HG03060 (cell line): ENCODE results near the gene ZNF574.
"Not testable (repeated sequence)": the region's sequence is repeated elsewhere in the genome, so short reads cannot be mapped to it uniquely, and the experiment has no call there.

Source experiments
- ATAC-seq: cut with Tn5 transposase; IDR thresholded peaks from one replicate; pipeline ENCODE4 v1.9.1; 2021; ENCODE audit warnings: low read depth, moderate number of reproducible peaks; ENCODE audit not compliant: unreplicated experiment

Gene ZNF574, protein sequence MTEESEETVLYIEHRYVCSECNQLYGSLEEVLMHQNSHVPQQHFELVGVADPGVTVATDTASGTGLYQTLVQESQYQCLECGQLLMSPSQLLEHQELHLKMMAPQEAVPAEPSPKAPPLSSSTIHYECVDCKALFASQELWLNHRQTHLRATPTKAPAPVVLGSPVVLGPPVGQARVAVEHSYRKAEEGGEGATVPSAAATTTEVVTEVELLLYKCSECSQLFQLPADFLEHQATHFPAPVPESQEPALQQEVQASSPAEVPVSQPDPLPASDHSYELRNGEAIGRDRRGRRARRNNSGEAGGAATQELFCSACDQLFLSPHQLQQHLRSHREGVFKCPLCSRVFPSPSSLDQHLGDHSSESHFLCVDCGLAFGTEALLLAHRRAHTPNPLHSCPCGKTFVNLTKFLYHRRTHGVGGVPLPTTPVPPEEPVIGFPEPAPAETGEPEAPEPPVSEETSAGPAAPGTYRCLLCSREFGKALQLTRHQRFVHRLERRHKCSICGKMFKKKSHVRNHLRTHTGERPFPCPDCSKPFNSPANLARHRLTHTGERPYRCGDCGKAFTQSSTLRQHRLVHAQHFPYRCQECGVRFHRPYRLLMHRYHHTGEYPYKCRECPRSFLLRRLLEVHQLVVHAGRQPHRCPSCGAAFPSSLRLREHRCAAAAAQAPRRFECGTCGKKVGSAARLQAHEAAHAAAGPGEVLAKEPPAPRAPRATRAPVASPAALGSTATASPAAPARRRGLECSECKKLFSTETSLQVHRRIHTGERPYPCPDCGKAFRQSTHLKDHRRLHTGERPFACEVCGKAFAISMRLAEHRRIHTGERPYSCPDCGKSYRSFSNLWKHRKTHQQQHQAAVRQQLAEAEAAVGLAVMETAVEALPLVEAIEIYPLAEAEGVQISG

DNA sequence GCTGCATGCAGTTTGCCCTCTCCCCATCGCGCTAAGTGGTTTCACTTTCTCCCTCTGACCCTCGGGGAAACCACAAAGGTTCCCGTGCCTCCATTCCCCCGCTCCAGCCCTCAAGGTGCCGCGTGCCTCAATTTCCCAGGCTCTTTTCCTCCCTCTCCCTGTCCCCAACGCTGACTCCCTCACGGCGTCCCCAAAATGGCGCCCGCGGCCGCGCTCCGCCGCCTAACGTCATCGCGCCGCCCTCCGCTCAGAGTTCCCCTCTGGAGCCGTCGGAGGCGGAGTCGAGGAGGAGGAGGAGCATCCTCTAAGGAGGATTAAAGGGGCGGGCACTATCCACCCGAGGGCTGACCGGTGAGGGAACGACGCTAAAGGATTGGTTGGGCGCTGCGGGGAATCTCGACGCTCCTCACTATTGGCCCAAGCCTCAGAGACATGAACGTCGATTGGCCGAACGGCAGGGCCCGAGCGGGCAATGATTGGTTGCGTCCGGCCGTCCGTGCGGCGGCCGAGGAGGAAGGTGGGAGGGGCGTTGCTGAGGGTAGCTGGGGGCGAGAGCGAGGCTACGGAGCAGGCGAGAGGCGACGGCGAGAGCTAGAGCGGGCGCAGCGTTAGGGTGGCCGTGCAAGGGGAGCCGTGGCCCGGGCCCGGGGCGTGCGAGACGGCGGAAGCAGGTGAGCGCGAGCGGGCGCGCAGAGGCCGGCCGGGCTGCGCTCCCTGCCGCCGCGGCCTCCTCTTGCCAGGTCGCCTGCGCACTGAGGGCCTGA lies at the start of gene ZNF574:
ZNF574 (plus strand) TSS at position 551 of the 764 bp plus-strand sequence. CDS start 2,441 bp downstream, outside the sequence.
- ATAC-seq, result peak; percentile 93

- no peak for ATAC-seq
Observed at GRCh38 chr19:42028304-42029216, 47.4 kb upstream of the ZNF574 start.

DNA sequence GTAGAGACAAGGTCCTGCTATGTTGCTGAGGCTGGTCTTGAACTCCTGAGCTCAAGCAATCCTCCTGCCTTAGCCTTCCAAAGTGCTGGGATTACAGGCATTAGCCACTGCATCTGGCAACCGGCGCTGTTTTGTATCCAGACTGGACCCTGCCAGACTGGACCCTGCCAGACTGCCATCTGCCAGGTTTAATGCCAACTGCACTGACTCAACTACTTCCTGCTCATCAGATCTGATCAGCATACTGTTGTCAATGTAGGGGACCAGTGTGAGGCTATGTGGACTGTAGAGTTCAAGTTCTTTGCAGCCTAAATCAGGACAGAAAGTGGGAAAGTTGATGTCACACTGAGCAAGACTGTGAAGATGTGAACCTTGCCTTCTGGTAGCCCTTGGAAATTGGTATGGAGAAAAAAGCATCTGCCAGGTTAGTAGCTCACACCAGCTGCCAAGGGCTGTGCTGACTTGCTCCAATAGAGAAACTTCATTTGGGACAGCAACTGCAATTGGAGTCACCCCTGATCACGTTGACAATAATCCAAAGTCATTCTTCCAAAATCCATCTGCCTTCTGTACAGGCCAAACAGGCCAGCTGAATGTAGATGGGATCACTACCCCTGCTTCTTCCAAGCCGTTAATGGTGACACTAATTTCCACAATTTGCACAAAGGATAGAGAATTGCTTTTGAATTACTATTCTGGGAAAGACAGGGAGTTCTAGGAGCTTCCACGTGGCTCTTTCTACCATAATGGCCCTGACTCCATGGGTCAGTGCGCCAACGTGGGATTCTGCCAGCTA lies 45.1 kb upstream of the ZNF574 start:
- no peak for ATAC-seq

DNA sequence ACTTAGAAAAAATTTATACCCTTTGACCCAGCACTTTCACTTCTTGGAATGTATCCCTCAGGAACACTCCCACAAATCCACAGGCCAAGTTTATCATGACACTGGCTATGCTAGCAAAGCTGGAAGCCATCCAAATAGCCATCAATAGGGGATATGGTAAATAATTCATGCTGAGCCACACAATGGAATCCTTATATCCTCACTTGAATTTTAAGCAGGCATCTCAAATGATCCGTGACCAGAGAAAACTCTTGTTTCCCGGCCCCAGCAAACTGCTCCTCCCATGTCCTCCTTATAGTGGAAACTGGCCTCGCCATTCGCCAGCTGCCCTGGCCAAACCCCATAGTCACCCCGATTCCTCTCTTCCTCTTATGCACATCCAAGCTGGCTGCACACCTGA lies 43.5 kb upstream of the ZNF574 start:
- no peak for ATAC-seq

GRCh38 chr19:42033413-42033812 lies 42.6 kb upstream of the ZNF574 start:
- no peak for ATAC-seq

- ATAC-seq, result not testable (repeated sequence)
Observed at GRCh38 chr19:42034640-42035391, 41.1 kb upstream of the ZNF574 start.

DNA sequence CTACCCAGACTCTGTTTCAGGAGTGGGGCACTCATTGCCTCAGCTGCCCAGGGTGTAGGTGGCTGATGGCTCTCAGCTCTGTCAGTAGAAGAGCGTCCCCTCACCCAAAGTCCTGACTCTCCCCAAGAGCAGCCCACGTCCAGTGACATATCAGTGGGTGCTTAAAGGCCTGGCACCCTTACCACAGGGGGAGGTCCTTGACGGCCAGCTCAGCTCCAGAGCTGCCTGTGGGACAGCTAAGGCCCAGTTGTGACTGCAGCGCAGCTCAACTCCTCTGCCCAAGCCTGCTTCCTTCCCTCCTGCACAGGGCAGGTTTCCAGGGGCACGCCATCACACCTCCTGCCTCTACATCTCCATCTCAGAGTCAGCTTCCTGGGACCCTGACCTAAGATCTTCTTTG lies 38.3 kb upstream of the ZNF574 start:
- ATAC-seq, result no peak

DNA sequence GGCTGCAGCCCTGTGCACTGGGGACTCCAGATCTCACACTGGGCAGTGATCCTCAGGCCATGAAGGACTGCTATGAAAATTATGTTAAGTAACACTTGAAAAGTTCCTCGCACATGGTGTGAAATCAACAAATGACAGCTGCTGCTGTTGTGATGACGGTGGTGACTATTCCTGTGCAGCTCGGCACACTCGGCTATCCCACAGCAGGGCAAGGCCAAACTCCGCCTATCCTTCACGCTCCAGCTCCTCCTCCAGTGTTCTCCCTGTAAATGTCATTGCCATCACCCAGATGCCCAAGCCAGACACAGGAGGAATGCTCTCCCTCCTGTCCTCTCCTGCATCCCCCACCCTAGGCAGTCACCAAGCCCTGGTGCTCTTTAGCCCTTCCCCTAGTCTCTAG lies 37.3 kb upstream of the ZNF574 start:
- ATAC-seq, result no peak

DNA sequence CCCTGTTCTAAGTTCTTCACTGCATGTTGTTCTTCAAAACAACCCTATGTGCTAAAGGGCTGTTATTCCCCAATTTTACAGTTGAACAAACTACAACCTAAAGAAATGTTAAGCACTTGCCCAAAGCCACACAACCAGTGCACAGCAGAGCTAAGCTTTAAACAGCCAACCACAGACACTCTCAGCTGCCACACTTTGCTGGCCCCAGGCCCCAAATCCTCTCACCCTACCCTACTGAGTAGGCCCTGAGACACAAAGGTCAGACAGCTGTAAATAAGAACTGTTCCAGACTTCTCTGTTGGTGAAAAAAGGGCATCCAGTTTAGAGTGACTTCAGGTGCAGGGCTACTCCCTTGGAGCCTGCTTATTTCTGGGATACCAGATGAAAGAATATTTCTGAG lies 35.9 kb upstream of the ZNF574 start:
- no peak for ATAC-seq

DNA sequence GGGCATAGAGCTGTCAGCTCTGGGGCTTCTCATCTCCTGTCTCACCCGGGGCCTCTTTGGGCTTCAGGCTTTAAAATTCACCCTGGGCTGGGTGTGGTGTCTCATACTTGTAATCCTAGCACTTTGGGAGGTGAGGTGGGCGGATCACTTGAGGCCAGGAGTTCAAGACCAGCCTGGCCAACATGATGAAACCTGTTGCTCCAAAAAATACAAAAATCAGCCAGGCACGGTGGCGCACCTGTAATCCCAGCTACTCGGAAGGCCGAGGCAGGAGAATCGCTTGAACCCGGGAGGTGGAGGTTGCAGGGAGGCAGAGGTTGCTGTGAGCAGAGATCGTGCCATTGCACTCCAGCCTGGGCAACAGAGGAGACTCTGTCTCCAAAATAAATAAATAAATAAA lies 35.5 kb upstream of the ZNF574 start:
- not testable (repeated sequence) for ATAC-seq

DNA sequence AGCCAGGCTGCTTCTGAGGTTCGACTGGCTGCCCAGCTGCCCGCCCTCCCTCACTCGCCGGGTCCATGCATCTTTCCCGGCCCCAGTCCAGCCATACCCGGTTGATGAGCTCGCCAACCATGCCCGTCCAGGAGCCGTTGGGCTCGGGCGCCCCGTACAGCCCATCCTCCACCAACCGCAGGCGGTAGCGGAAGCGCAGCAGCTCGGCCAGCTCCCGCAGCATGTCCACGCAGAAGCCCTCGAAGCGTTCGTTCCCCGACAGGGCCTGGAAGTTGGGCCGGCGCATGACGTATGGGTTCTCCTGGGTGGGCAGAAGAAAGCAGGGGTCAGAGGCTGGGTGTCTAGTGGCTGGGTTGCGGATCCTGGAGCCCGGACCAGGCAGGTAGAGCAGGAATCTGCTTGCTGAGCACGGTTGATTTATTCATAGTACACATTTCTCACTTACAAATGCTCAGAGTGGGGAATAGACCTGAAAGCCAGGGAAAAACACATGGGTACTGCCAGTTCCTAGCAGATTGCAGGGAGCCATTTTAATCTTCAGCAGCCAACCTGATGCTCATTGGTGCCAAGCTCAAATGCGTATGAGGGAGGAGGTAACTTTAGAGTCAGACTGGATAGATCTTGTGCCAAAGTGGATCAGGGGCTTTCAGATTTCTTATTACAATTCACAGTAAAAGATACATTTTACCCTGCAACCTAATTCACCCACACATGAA lies 33.4 kb upstream of the ZNF574 start:
- ATAC-seq, result no peak

GRCh38 chr19:42045575-42045974 lies 30.4 kb upstream of the ZNF574 start:
- no peak for ATAC-seq

- ATAC-seq, result no peak
Observed at GRCh38 chr19:42048992-42049391, 27.0 kb upstream of the ZNF574 start.

DNA sequence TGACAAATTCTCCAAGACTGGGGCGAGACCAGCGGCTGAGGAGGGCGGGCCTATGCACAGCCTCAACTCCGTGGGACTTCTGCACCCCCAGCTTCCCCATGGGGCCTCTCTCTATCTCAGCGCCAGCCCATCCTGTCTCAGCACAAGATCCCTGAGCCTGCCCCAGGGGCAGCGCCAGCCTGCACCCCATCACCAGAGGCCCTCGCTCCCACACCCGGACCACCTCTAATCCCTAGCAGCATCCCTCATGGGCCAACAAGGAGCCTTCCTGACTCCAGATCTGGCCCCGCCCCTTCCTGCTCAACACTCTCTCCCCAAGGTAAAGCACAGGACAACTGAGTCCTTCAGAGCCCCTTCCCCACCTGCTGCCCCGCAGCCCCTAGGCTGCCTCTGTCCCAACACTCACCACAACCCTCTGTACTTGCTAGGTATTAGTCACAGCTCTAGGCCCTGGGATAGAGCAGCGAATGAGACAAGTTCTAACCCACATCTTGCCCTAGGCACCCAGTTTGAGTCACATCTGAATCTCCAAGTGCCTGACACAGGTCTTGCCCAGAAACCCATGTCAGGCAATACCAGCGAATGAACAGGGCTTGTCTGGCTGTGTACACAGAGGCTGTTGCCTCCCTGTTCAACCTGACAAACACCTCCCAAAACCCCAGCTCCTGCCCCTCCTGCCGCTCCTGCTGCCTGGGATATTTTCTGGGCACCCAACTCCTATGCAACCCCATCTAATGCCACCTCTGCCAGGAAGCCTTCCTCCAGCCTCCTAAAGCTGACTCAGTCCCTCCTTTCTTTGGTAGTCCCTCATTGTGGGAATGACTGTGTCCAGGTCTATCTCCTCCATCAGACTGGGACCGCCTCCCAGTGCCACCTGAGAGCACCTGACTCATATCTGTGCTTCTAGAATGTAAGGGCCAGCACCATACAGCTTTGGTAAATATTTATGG lies 24.5 kb upstream of the ZNF574 start:
- ATAC-seq, result no peak

DNA sequence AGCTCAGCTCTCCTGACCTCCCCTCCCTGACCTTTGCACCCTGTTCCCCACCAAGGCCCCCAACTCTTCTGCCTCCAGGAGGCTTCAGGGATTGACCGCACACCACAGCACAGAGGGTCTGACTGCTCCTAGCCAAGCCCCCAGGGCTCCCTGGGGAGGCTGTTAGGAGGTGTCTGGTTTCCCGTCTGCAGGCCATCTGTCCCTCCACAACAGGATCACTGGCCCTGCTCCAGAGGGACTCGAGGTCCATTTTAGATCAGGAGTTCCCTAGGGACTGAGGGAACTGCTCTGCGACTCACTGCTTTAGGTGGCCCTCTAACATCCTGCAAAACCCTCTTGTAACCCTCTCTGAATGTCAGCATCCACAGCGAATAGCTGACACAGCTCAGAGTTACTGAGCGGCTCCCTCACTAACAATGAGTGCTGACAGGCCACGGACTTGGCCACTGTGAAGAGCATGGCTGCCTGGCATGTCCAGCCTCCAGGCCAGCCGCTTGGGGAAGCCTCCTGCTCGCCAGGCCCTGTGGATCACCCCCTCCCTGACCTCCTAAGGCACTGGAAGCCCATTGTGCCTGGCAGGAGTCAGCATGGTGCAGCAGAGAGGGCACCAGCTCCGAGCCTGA lies 23.6 kb upstream of the ZNF574 start:
- no peak for ATAC-seq
